Kidney epithelial cell (primary cell): ENCODE results near the gene CKLF. TPM values are rescaled to one million over a fixed set of nuclear protein-coding genes. Genes with fewer than 3 reads are reported as not detected.
"Not testable (repeated sequence)": the region's sequence is repeated elsewhere in the genome, so short reads cannot be mapped to it uniquely, and the experiment has no call there.

Experiments used
- DNase-seq: peaks from one replicate; pipeline ENCODE4 v3.0.0-alpha.2; 2010; ENCODE audit warnings: low read depth
- H3K27me3 ChIP-seq: 2 replicates; pipeline ENCODE4 v1.6.0; 2011; ENCODE audit warnings: low read length; ENCODE audit not compliant: control insufficient read depth, insufficient read depth
- H3K36me3 ChIP-seq: 2 replicates; pipeline ENCODE4 v1.5.1; 2011; ENCODE audit warnings: low read length; ENCODE audit not compliant: control insufficient read depth, insufficient read depth
- H3K4me3 ChIP-seq: 2 replicates; pipeline ENCODE4 v1.5.1; 2011; ENCODE audit warnings: low read depth, mild to moderate bottlenecking, control low read depth, low read length
- total RNA-seq: library from RNA; depleted of rRNA; stranded (reverse); fragments of >200 nt; gene quantifications from 2 replicates; pipeline ENCODE4 v1.2.3, GENCODE V29; 2015
- TF ChIP-seq, protein P1 (sequence below): IDR thresholded peaks from 2 replicates; pipeline ENCODE4 v1.5.1; 2011; ENCODE audit warnings: mild to moderate bottlenecking, moderate library complexity, low read length, control low read depth, inconsistent platforms; ENCODE audit not compliant: insufficient read depth, poor library complexity, severe bottlenecking

CKLF gene
- total RNA-seq, 1 donor from 2014 or later = 129 TPM

DNA sequence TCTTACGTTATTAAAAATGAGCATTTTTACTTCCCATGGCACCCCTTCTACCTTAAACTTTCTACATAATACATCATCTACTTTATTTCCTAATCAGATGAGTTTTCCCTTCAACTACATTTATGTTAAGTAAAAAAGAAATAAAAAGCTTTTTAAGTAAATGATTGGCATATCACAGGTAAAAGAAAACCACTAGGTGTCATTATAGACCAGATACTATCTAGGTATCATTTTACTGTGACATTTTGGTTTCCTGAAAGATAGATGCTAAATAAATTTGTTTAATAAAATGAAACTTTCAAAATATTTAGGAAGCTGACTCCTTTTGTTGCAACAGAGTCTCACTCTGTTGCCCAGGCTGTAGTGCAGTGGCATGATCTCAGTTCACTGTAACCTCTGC is 10.0 kb downstream of the CKLF start:
- H3K4me3 ChIP-seq = no peak overlapping the region
- peaks cover 3% of the 10 kb centered on the region for H3K36me3 ChIP-seq
- DNase-seq = no peak
- H3K27me3 ChIP-seq = no peaks in the 10 kb centered on the region
- TF ChIP-seq, protein P1, sequence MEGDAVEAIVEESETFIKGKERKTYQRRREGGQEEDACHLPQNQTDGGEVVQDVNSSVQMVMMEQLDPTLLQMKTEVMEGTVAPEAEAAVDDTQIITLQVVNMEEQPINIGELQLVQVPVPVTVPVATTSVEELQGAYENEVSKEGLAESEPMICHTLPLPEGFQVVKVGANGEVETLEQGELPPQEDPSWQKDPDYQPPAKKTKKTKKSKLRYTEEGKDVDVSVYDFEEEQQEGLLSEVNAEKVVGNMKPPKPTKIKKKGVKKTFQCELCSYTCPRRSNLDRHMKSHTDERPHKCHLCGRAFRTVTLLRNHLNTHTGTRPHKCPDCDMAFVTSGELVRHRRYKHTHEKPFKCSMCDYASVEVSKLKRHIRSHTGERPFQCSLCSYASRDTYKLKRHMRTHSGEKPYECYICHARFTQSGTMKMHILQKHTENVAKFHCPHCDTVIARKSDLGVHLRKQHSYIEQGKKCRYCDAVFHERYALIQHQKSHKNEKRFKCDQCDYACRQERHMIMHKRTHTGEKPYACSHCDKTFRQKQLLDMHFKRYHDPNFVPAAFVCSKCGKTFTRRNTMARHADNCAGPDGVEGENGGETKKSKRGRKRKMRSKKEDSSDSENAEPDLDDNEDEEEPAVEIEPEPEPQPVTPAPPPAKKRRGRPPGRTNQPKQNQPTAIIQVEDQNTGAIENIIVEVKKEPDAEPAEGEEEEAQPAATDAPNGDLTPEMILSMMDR = peak; percentile 2

DNA sequence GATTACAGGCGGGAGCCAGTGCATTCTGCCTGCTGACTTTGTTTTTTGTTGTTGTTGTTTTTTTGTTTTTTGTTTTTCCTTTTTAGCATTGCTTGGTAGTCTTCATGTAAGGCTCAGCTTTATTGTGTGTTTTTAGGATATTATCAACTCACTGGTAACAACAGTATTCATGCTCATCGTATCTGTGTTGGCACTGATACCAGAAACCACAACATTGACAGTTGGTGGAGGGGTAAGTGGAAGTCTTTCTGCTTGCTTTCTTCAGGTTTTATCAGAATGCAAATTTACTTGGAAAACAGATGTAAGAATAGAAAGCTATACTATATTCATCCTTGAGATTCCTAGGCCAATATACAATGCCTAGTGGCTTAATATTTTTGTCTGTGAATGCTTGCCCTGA is 10.6 kb downstream of the CKLF start:
- Histone ChIP-seq H3K36me3 (peaks cover 3% of the 10 kb centered on the region), H3K4me3 (no peak overlapping the region), H3K27me3 (no peaks in the 10 kb centered on the region)
- DNase-seq = no peak
- TF ChIP-seq, protein P1 = no peak

DNA sequence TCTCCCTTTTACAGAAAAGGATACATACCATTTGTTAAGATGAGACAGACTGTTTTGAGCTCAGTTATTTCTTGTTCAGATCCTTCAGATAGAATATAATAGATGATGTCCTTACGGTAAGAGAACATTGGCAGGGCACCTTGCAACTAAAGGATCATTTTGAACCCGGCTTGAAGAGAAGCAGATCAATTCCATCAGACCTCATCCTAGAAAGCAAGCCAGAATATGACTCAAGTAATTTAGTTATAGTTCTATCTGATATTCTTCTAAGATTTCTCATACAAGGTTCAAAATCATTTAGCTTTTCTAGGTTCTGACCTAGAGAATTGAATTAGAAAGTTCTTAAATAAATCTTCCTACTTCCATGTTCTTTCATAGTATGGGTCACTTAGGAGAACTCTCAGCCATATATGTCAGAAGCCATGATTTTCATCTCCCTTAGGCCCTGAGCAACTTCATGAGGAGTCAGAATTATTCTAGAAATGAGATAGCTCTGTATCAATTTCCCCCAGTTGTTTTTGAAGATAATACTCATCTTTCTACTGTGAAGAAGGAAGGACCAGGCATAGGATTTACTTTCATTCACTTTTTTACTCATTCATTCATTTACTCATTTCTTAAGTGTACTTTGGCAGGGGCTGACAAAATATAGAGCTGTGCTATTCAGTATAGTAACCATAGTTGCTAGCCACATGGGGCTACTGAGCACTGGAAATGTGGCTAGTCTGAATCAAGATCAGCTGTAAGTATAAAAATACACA is 11.4 kb downstream of the CKLF start:
- DNase-seq = no peak
- Histone ChIP-seq H3K4me3 (no peak overlapping the region), H3K27me3 (no peaks in the 10 kb centered on the region), H3K36me3 (peaks cover 2% of the 10 kb centered on the region)
- TF ChIP-seq, protein P1 = no peak

DNA sequence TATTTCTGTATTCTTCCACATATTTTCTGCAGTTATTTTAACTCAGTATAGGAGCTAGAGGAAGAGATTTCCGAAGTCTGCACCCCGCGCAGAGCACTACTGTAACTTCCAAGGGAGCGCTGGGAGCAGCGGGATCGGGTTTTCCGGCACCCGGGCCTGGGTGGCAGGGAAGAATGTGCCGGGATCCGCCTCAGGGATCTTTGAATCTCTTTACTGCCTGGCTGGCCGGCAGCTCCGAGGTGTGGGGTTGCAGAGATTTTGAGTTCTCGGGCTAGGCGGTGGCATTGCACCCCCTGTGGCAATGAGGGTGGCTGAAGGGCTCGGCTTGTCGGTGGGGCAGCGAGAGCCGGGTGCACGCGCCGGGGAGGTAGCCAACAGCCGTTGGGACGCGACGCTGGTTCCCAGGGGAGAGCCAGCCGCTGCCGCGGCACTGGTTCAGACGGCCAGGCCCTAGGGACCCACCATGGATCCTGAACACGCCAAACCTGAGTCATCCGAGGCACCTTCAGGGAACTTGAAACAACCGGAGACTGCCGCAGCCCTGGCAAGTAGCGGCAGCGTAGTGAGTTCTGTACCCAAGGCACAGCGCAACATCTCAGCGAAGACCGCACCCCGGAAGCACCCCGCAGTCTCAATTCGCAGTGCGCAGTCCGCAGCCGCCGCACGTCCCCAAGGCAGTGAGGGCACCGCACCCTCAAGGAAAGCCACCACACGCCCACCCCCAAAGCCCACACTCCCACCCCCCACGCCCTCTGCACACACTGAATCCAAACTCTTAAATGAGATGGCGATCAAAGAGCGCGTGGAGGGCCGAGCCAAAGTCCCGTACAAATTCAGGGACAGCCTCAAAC is 13.9 kb downstream of the CKLF start, which contains the start of gene CMTM1:
Gene CMTM1 (plus strand): TSS at position 389 of the 851 bp plus-strand sequence. CDS start 75 bp downstream, at position 464.
- no peak for DNase-seq
- Histone ChIP-seq H3K36me3 (no peaks in the 10 kb centered on the region), H3K27me3 (no peaks in the 10 kb centered on the region), H3K4me3 (no peak within 1 kb of the TSS)
- TF ChIP-seq, protein P1 = no peak

DNA sequence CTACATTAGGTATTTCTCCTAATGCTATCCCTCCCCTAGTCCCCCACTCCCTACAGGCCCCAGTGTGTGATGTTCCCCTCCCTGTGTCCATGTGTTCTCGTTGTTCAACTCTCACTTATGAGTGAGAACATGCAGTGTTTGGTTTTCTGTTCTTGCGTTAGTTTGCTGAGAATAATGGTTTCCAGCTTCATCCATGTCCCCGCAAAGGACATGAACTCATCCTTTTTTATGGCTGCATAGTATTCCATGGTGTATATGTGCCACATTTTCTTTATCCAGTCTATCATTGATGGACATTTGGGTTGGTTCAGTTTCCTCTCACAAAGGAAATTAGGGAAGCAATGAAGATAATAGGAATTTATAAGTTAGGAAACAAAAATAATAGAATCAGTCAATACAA is 14.9 kb downstream of the CKLF start:
- DNase-seq, H3K4me3 ChIP-seq, H3K27me3 ChIP-seq, H3K36me3 ChIP-seq: not testable (repeated sequence)

DNA sequence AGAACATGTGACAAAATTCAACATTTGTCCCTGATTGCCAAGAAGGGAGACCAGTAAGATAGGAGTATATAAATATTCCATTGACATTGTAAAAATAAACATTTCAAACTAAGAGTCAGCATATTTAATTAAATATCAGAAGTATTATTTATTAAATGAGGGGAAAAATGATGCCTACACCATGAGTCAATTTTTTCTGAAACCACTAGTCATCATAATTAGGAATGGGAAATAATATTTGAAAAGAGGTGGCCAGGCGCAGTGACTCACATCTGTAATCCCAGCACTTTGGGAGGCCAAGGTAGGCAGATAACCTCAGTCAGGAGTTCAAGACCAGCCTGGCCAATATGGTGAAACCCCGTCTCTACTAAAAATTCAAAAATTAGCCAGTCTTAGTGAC is 16.0 kb downstream of the CKLF start:
- Histone ChIP-seq H3K36me3 (no peaks in the 10 kb centered on the region), H3K4me3 (no peak overlapping the region), H3K27me3 (no peaks in the 10 kb centered on the region)
- TF ChIP-seq, protein P1 = no peak
- no peak for DNase-seq
